ENCODE results near the gene AGAP1.

AGAP1 gene

DNA sequence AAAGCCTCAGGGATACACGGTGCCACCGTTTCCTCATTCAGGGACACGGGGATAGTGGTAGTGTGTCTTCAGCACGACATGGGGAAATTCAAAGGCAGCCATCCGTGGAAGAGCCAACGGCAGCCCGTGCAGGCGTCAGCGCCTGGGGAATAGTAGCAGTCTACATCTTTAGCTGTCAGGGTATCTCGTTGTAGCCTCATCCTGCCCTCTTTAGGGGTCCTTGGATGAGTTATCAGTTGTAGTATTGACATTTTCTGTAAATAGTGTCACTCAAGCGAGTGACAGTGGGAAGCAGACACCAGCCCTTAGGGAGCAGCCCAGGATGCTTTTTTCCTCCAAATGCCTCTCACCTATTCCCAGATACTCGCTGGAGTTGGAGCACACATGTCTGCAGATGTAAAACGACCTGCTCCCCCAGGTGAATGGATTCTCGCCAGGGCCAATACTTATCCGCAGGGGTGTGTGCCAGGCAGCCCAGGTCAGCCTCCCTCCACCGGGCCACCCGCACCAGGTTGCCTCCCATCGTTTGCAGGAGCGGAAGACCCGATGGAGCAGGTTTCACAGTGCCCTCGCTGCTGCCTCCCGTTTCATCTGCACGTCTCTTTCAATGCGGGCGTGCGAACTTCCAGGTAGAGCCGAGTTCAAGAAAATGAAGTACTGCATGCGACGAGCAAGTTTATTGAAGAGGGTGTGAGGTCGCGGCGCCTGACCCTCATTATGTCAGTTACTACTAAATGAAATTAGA, 41.0 kb downstream of the AGAP1 start:
- no peak for DNase-seq

- DNase-seq, result no peak
Observed at GRCh38 chr2:235535423-235536130, 41.7 kb downstream of the AGAP1 start.

- no peak for DNase-seq
Observed at GRCh38 chr2:235536711-235537110, 42.9 kb downstream of the AGAP1 start.

DNA sequence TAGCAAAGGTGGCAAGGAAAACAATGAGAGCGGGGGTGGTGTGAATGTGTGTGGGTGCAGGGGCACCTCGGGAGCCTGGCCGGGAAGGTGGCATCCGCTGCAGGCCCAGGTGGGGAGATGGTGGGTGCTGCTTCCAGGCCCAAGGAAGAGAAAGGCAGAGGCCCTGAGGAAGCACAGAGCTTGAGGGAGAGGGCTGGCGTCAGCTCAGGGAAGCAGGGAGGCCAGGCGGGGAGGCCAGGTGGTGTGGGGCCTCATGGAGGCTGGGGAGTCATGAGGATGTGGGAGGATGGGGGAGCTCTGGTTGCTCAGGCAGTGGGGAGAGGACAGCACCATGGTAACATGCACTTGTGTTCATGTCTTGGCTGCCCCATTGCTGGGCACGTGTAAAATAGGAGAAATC, 43.3 kb downstream of the AGAP1 start:
- no peak for DNase-seq

GRCh38 chr2:235537587-235537986, 43.7 kb downstream of the AGAP1 start:
- no peak for DNase-seq

GRCh38 chr2:235538144-235538639, 44.3 kb downstream of the AGAP1 start:
- DNase-seq, result no peak

GRCh38 chr2:235538981-235539380, 45.1 kb downstream of the AGAP1 start:
- no peak for DNase-seq

GRCh38 chr2:235539773-235540172, 45.9 kb downstream of the AGAP1 start:
- no peak for DNase-seq

- no peak for DNase-seq
Observed at GRCh38 chr2:235541016-235541415, 47.2 kb downstream of the AGAP1 start.

GRCh38 chr2:235541838-235542549, 48.2 kb downstream of the AGAP1 start:
- DNase-seq, result no peak

DNA sequence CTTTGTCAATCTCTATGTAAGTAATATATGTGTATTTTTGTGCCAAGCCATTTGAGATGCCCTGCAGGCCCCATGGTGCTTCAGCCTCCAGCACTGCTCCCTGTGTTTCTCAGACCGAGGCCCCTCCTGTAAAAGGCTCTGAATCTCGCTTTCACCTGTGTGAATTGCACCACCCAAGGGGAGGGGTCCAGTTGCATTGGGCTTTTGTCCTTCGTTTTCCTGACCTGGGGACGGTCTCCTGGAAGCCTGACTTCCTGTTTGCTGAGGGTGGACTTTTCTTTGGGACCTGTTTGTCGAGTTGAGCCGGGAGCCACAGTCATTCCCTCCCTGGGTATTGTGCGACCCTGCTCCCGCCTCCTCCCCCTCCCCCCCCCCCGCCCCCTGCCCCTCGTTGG, 48.9 kb downstream of the AGAP1 start:
- DNase-seq, result no peak

- DNase-seq, result no peak
Observed at GRCh38 chr2:235543128-235543750, 49.4 kb downstream of the AGAP1 start.

DNA sequence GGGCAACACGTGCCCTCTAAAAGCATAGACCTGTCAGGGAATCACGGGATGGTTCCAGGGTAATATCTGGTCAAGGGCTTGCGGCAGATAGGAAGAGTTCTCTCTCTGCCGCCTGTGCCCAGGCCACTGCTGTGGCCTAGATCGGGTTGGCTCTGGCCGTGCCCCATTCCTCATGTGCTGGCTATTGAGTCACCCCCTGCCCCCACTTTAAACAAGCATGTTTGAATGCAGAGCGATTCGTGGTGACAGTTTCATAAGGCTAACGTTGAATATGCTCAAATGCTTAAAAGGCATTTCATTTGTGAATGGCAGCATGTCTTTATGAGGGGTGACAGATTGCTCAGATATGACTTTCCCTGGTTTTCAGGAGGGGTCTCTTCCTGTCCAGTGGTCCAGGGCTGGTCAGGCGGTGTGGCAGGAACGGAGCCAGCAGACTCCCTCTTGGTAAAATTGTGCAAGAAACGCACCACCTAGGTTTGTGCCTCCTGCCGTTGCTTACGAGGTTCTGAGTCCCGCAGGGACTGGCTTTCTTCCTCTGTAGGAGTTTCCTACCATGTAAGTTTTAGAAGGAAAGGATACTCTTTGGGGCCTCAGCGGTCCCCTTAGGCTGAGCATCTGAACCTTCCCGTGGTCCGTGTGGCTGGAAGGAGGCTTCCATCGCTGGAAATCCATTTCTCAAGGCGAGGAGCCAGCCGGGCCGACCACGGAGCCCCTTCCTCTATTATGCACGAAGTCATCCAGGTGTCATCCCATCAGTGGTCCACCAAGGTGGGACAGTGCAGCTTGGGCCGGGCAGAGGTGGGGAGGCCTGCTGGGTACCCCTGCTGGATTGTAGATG, 50.2 kb downstream of the AGAP1 start:
- no peak for DNase-seq

DNA sequence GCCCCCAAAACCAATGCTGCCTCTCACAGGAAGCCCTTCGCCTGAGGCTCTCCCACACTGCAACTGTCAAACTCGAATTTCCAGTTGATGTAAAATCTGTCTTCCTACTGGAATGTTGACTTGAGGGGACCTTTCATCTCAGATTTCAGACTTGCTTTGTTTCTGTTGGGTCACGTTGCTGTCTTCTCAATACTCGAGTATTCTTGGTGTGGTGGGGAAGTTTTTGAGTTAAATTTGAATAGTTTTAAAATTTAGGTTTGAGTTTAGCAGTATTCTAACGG, 50.8 kb downstream of the AGAP1 start:
- DNase-seq, result no peak

- DNase-seq, result no peak
Observed at GRCh38 chr2:235545339-235546150, 51.7 kb downstream of the AGAP1 start.

GRCh38 chr2:235546151-235546435, 52.2 kb downstream of the AGAP1 start:
- DNase-seq, result no peak

- DNase-seq, result no peak
Observed at GRCh38 chr2:235546436-235546835, 52.6 kb downstream of the AGAP1 start.

DNA sequence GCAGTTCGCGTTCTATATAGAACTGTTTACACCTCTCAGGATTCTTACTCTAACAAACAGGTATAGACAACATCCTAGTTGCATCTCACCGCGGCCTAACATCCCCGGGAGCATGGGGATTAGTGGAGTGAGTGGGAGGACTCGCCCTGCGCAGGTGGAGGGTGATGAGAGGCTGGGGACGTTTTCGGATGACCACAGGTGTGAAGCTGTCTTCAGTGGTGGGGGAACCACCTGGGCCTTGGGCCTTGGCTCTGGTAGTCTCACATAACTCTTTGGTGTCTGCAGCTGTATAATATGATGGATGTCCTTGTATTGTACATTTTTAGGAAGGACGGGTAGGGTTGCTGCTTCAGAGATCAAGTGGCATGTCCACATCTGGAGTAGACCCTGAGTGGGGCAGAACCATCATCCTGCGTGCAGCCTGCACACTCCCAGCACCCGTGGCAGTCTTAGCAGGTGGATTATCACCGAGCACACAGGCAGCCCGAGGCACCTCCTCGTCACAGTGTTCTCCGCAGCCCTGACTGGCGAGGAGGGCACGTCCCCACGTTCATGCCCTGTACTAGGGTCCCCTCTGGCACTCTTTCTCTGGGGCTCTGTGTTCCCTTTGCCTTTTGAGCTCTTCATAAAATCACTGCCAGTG, 56.0 kb downstream of the AGAP1 start:
- DNase-seq, result no peak

DNA sequence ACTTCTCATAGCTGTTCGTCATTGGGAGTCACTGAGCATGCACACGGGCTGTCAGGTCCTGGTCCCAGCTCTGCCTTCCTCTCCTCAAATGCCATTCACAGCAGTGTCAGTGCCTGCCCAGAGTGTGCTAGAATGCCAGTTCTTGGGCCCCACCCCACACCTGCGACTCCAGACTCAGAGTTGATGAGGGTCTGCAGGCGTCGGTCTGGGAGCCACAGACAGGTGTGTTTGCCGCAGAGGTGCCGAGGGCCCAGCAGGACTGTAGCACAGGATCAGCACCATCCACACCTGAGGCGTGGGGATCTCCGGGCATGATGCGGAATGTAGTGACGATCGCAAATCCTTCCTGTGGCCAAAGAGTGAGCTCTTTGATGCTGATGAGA, 56.5 kb downstream of the AGAP1 start:
- DNase-seq, result no peak

GRCh38 chr2:235550946-235551345, 57.1 kb downstream of the AGAP1 start:
- no peak for DNase-seq

DNA sequence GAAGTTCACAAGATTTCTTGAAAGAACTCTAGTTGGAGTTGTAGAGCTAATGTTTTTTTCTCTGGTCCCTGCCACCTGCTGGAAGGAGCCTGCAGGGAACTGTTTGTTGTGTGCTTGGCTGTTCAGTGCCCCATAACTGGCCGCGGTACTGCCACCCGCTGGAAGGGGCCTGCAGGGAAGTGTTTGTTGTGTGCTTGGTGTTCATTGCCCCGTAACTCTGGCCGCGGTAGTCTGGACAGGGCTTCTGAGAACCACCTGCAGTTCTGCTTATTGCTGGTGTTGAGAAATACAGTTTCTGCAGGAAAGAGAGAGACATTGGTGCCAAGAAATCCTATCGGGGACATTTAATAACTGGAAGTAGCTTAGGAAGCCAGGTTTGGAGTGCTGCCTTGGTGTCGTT, 58.1 kb downstream of the AGAP1 start:
- DNase-seq, result no peak

- no peak for DNase-seq
Observed at GRCh38 chr2:235552671-235553070, 58.8 kb downstream of the AGAP1 start.
